DND-41 (cell line): ENCODE data around the gene STK11.

ENCODE experiments used
- ATAC-seq: fragments of 200-7000 bp; cut with Tn5 transposase; 3 replicates; pipeline ENCODE4 v1.9.1; 2021; ENCODE audit warnings: low read depth; ENCODE audit not compliant: insufficient read depth
- DNase-seq: peaks from one replicate; pipeline ENCODE4 v3.0.0-alpha.2; 2020
- H2AFZ ChIP-seq: 2 replicates; pipeline ENCODE4 v1.6.0; 2012; ENCODE audit warnings: low read depth, low read length
- H3K27ac ChIP-seq: 2 replicates; pipeline ENCODE4 v1.5.1; 2012; ENCODE audit warnings: low read length, inconsistent platforms
- H3K27me3 ChIP-seq: fragments of 200-600 bp; sonication (generic); 2 replicates; pipeline ENCODE4 v1.6.0; 2012; ENCODE audit warnings: low read length, mild to moderate bottlenecking, inconsistent platforms; ENCODE audit not compliant: insufficient read depth, poor library complexity
- H3K36me3 ChIP-seq: 2 replicates; pipeline ENCODE4 v1.5.1; 2012; ENCODE audit warnings: low read length, inconsistent platforms; ENCODE audit not compliant: insufficient read depth
- H3K4me1 ChIP-seq: 2 replicates; pipeline ENCODE4 v1.5.1; 2012; ENCODE audit warnings: mild to moderate bottlenecking, low read length; ENCODE audit not compliant: insufficient read depth
- H3K4me2 ChIP-seq: 2 replicates; pipeline ENCODE4 v1.6.0; 2012; ENCODE audit warnings: mild to moderate bottlenecking, moderate library complexity, low read length, inconsistent platforms; ENCODE audit not compliant: insufficient read depth
- H3K4me3 ChIP-seq, 2 experiments: fragments of 200-600 bp in 1 of 2; shearing (Covaris generic) in 1 of 2; 2 replicates each; pipeline ENCODE4 v1.5.1; 2012 to 2016; ENCODE audit warnings: inconsistent platforms in 2 of 2, low read length in 2 of 2, mild to moderate bottlenecking in 2 of 2, low read depth in 1 of 2, moderate library complexity in 1 of 2
- H3K79me2 ChIP-seq: 2 replicates; pipeline ENCODE4 v1.6.0; 2012; ENCODE audit warnings: low read length, inconsistent platforms; ENCODE audit not compliant: insufficient read depth
- H3K9ac ChIP-seq: 2 replicates; pipeline ENCODE4 v1.6.0; 2012; ENCODE audit warnings: low read depth, mild to moderate bottlenecking, inconsistent platforms, low read length, moderate library complexity
- H3K9me3 ChIP-seq: 2 replicates; pipeline ENCODE4 v1.5.1; 2012; ENCODE audit warnings: low read length, moderate library complexity, mild to moderate bottlenecking, inconsistent platforms; ENCODE audit not compliant: insufficient read depth, severe bottlenecking
- H4K20me1 ChIP-seq: 2 replicates; pipeline ENCODE4 v1.6.0; 2012; ENCODE audit warnings: low read length; ENCODE audit not compliant: insufficient read depth
- EZH2 ChIP-seq: IDR thresholded peaks from 3 replicates; pipeline ENCODE4 v1.6.1; 2012; ENCODE audit warnings: borderline replicate concordance, low read depth, mild to moderate bottlenecking, moderate library complexity, low read length, inconsistent platforms; ENCODE audit not compliant: severe bottlenecking
- TF ChIP-seq, protein P1 (sequence below): IDR thresholded peaks from 2 replicates; pipeline ENCODE4 v1.5.1; 2012; ENCODE audit warnings: borderline replicate concordance, low read length, moderate library complexity, mild to moderate bottlenecking; ENCODE audit not compliant: poor library complexity, severe bottlenecking; ENCODE audit errors: extremely low read depth

Gene STK11

GRCh38 chr19:1262623-1263123, 57.1 kb downstream of the STK11 start:
- H3K4me3 ChIP-seq, result no peak overlapping the region
- TF ChIP-seq, protein P1, sequence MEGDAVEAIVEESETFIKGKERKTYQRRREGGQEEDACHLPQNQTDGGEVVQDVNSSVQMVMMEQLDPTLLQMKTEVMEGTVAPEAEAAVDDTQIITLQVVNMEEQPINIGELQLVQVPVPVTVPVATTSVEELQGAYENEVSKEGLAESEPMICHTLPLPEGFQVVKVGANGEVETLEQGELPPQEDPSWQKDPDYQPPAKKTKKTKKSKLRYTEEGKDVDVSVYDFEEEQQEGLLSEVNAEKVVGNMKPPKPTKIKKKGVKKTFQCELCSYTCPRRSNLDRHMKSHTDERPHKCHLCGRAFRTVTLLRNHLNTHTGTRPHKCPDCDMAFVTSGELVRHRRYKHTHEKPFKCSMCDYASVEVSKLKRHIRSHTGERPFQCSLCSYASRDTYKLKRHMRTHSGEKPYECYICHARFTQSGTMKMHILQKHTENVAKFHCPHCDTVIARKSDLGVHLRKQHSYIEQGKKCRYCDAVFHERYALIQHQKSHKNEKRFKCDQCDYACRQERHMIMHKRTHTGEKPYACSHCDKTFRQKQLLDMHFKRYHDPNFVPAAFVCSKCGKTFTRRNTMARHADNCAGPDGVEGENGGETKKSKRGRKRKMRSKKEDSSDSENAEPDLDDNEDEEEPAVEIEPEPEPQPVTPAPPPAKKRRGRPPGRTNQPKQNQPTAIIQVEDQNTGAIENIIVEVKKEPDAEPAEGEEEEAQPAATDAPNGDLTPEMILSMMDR, result no peak
- no peak for TF ChIP-seq EZH2
- H3K9me3 ChIP-seq, result no peaks in the 10 kb centered on the region
- peaks cover 8% of the 10 kb centered on the region for H3K36me3 ChIP-seq
- no peak overlapping the region for H3K4me2 ChIP-seq
- DNase-seq (no peak), ATAC-seq (no peak)
- H3K4me1 ChIP-seq, result peaks cover 56% of the 10 kb centered on the region
- H3K79me2 ChIP-seq, result peaks cover 2% of the 10 kb centered on the region; the same call in 1 of the 2 replicates
- no peak overlapping the region for H2AFZ ChIP-seq
- H3K27ac ChIP-seq, result no peak overlapping the region
- no peak overlapping the region for H3K9ac ChIP-seq
- H3K27me3 ChIP-seq, result peaks cover 4% of the 10 kb centered on the region
- no peaks in the 10 kb centered on the region for H4K20me1 ChIP-seq

GRCh38 chr19:1263188-1263587, 57.6 kb downstream of the STK11 start:
- Histone ChIP-seq H3K9ac (no peak overlapping the region), H3K79me2 (peaks cover 2% of the 10 kb centered on the region; the same call in 1 of the 2 replicates), H2AFZ (no peak overlapping the region), H3K27ac (no peak overlapping the region), H3K4me2 (no peak overlapping the region), H3K4me1 (peaks cover 55% of the 10 kb centered on the region), H4K20me1 (no peaks in the 10 kb centered on the region), H3K27me3 (peaks cover 4% of the 10 kb centered on the region), H3K9me3 (no peaks in the 10 kb centered on the region), H3K4me3 (no peak overlapping the region), H3K36me3 (peaks cover 3% of the 10 kb centered on the region; the same call in 1 of the 2 replicates)
- TF ChIP-seq, protein P1, result no peak
- TF ChIP-seq EZH2, result no peak
- no peak for ATAC-seq
- DNase-seq, result no peak

GRCh38 chr19:1264801-1265614, 59.4 kb downstream of the STK11 start:
- peaks cover 47% of the 10 kb centered on the region for H3K4me1 ChIP-seq
- H3K27ac ChIP-seq, result no peak overlapping the region
- peaks cover 5% of the 10 kb centered on the region for H3K36me3 ChIP-seq
- peaks cover 11% of the 10 kb centered on the region for H3K79me2 ChIP-seq
- no peaks in the 10 kb centered on the region for H3K9me3 ChIP-seq
- no peak overlapping the region for H3K9ac ChIP-seq
- ATAC-seq (no peak), DNase-seq (no peak)
- H3K27me3 ChIP-seq, result peaks cover 4% of the 10 kb centered on the region
- no peak overlapping the region for H3K4me3 ChIP-seq
- no peak overlapping the region for H3K4me2 ChIP-seq
- H2AFZ ChIP-seq, result no peak overlapping the region
- TF ChIP-seq, protein P1, result no peak
- TF ChIP-seq EZH2, result no peak
- peaks cover 5% of the 10 kb centered on the region for H4K20me1 ChIP-seq
